K562 (cell line): ENCODE data around the gene ZBTB16.

Experiments used
- CAMTA2 ChIP-seq: fragments of 250-450 bp; sonication (Bioruptor Pico); conservative IDR thresholded peaks from 2 replicates; pipeline ENCODE4 v1.5.1; 2022
- CREB1 ChIP-seq, 2 experiments: sonication (generic) in 1 of 2; formaldehyde crosslinking in 1 of 2; IDR thresholded peaks; 2 replicates each; pipeline versions ENCODE4 v1.6.1 to v1.8.0; 2012 to 2022; ENCODE audit warnings: inconsistent platforms in 1 of 2, mild to moderate bottlenecking in 1 of 2, missing genetic modification reagents in 1 of 2, moderate library complexity in 1 of 2
- CREB5 ChIP-seq: fragments of 250-450 bp; sonication (Bioruptor Pico); IDR thresholded peaks from 2 replicates; pipeline ENCODE4 v1.5.0; 2020; ENCODE audit warnings: mild to moderate bottlenecking
- CTCF ChIP-seq, 3 experiments: IDR thresholded peaks in 2 of 3; conservative IDR thresholded peaks in 1 of 3; 2 replicates each; pipeline ENCODE4 v1.5.1; 2011 to 2012; ENCODE audit warnings: low read length in 3 of 3, mild to moderate bottlenecking in 3 of 3, control low read depth in 2 of 3, improper control_type of control experiment in 1 of 3, inconsistent platforms in 1 of 3, low read depth in 1 of 3, mixed read lengths in 1 of 3, moderate library complexity in 1 of 3; ENCODE audit not compliant: insufficient read depth in 2 of 3
- DMBX1 ChIP-seq: fragments of 250-450 bp; sonication (Bioruptor Pico); IDR thresholded peaks from 2 replicates; pipeline ENCODE4 v1.8.0; 2022; ENCODE audit warnings: inconsistent platforms, mild to moderate bottlenecking, moderate library complexity, borderline replicate concordance
- E2F4 ChIP-seq: sonication (generic); formaldehyde crosslinking; IDR thresholded peaks from 2 replicates; pipeline ENCODE4 v1.8.0; 2022; ENCODE audit warnings: mild to moderate bottlenecking, low read depth, missing genetic modification reagents
- FOXK2 ChIP-seq, 2 experiments: fragments of 450-650 bp; IDR thresholded peaks in 1 of 2; conservative IDR thresholded peaks in 1 of 2; 2 replicates each; pipeline ENCODE4 v1.6.1; 2016; ENCODE audit warnings: low read depth in 2 of 2, mild to moderate bottlenecking in 1 of 2
- RCOR1 ChIP-seq, 2 experiments: IDR thresholded peaks; 2 replicates each; pipeline ENCODE4 v1.6.1; 2012; ENCODE audit warnings: low read depth in 2 of 2, low read length in 2 of 2, borderline replicate concordance in 1 of 2, improper control_type of control experiment in 1 of 2
- RUNX1 ChIP-seq: sonication (generic); IDR thresholded peaks from 2 replicates; pipeline ENCODE4 v1.6.1; 2016; ENCODE audit warnings: antibody characterized with exemption, low read depth
- WHSC1 ChIP-seq: IDR thresholded peaks from one replicate; pipeline ENCODE4 v1.6.1; 2012; ENCODE audit warnings: low read length, control low read depth, inconsistent platforms
- ZBTB33 ChIP-seq: sonication (generic); formaldehyde crosslinking; IDR thresholded peaks from 2 replicates; pipeline ENCODE4 v1.8.1; 2023; ENCODE audit warnings: mild to moderate bottlenecking, missing genetic modification reagents
- ZNF274 ChIP-seq: IDR thresholded peaks from 2 replicates; pipeline ENCODE4 v1.6.1; 2011; ENCODE audit warnings: low read depth, mild to moderate bottlenecking, low read length, moderate library complexity, borderline replicate concordance

- no peak for TF ChIP-seq CTCF (IDR thresholded peaks at IDR 0.05 in 2 of 3, conservative IDR thresholded peaks at IDR 0.05 in 1 of 3; ENCODE audit: insufficient read depth in 2 of 3, low read depth in 1 of 3, low read length in 3 of 3)
- TF ChIP-seq E2F4 (CRISPR knock-in tag): no peak
- TF ChIP-seq CREB1 (IDR thresholded peaks at IDR 0.05): no peak
- TF ChIP-seq CREB1 (CRISPR knock-in tag; IDR thresholded peaks at IDR 0.05): no peak
- TF ChIP-seq DMBX1 (CRISPR knock-in tag): no peak
- no peak for TF ChIP-seq WHSC1
- TF ChIP-seq RCOR1 (IDR thresholded peaks at IDR 0.05; ENCODE audit: borderline replicate concordance in 1 of 2, low read depth in 2 of 2, low read length in 2 of 2): no peak
- TF ChIP-seq ZBTB33 (CRISPR knock-in tag): no peak
- TF ChIP-seq CAMTA2 (CRISPR knock-in tag): no peak
- TF ChIP-seq RUNX1: no peak
- no peak for TF ChIP-seq CREB5 (CRISPR knock-in tag)
- TF ChIP-seq ZNF274: no peak
- TF ChIP-seq FOXK2 (conservative IDR thresholded peaks at IDR 0.05 in 1 of 2, IDR thresholded peaks at IDR 0.05 in 1 of 2; ENCODE audit: low read depth in 2 of 2): no peak
Measured at GRCh38 chr11:114076921-114077331, 17.4 kb downstream of the ZBTB16 start.
